ENCODE data around the gene SSR1. TPM values are rescaled to one million over a fixed set of nuclear protein-coding genes. Genes with fewer than 3 reads are reported as not detected.
A peak's percentile ranks its signal among the peaks of the same experiment; 100 is the strongest.

The SSR1 gene
- total RNA-seq, 1 donor from 2014 or later = 289 TPM

DNA sequence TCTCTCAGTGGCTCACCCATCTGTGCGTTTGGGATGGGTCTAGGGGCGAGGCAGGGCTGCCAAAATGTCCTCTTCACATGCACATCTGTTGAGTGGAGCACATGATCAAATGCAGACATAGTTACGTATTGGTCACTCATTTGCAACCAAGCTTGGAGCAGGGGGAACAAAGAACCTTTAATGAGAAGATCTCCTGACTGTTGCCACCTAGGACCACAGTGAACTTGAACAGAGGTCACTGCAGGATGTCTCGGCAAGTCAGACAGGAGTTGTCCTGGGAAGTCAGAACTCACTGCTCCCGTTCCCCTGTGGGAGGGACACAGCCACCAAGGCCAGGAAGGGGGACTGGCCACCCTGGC is 73.4 kb downstream of the SSR1 start:
- H2AFZ ChIP-seq (ENCODE audit: low read depth, low read length) = no peak overlapping the region
- no peak overlapping the region for H3K27ac Mint-ChIP-seq (ENCODE audit: unreplicated experiment)

DNA sequence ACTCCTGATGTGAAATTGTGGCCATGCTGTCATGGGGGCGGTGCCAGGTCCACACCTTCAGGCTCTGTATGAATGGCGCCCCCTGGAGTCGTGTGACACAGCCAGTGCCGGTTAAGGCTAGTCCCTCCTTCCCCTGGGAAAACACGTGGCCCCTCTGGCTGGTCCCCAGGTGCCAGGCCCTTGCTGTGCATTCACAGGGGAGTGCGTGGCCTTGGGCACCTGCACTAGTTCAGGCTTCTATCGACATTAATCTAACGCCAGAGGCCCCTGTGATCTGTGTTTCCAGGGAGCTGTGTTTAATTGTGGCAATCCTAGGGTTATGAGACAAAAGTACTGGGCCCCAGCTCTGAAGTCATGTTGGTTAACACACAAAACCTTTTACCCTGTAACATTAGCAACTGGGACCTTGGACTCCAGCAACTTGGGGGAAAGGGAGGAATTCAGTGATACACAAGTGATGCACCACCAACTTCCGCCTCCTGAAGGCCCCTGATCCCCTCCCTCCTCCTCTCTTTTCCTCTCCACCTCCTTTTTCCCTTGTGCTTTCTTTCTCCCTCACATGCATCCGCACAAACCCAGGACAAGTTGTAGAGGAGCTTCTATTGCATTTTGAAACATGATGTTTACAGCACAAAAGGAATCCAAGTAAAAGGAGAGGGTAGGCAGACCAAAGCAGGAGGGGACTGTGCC is 74.0 kb downstream of the SSR1 start:
- no peak for TF ChIP-seq EZH2 (IDR thresholded peaks at IDR 0.05; ENCODE audit: insufficient read depth, low read length)
- TF ChIP-seq, protein P1, sequence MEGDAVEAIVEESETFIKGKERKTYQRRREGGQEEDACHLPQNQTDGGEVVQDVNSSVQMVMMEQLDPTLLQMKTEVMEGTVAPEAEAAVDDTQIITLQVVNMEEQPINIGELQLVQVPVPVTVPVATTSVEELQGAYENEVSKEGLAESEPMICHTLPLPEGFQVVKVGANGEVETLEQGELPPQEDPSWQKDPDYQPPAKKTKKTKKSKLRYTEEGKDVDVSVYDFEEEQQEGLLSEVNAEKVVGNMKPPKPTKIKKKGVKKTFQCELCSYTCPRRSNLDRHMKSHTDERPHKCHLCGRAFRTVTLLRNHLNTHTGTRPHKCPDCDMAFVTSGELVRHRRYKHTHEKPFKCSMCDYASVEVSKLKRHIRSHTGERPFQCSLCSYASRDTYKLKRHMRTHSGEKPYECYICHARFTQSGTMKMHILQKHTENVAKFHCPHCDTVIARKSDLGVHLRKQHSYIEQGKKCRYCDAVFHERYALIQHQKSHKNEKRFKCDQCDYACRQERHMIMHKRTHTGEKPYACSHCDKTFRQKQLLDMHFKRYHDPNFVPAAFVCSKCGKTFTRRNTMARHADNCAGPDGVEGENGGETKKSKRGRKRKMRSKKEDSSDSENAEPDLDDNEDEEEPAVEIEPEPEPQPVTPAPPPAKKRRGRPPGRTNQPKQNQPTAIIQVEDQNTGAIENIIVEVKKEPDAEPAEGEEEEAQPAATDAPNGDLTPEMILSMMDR (IDR thresholded peaks at IDR 0.05; ENCODE audit: insufficient read depth, low read depth, low read length) = peak; percentile 61

More for the DNA sequence above, 73.4 kb downstream of the SSR1 start:
- H3K79me2 ChIP-seq (ENCODE audit: insufficient read depth, low read length) = peaks cover 29% of the 10 kb centered on the region
- no peak overlapping the region for H3K9ac ChIP-seq (ENCODE audit: low read length)
- Mint-ChIP-seq H3K4me3 (ENCODE audit: unreplicated experiment) (no peak overlapping the region), H3K4me1 (ENCODE audit: low read depth, unreplicated experiment) (peaks cover 27% of the 10 kb centered on the region), H3K27me3 (ENCODE audit: low read depth, unreplicated experiment) (no peaks in the 10 kb centered on the region), H3K9me3 (ENCODE audit: unreplicated experiment) (no peaks in the 10 kb centered on the region), H3K36me3 (ENCODE audit: low read depth, unreplicated experiment) (peaks cover 26% of the 10 kb centered on the region)
- no peak for DNase-seq (ENCODE audit: low read depth)
- no peak overlapping the region for H3K27ac ChIP-seq (ENCODE audit: low read depth, low read length)
- no peak overlapping the region for H3K4me2 ChIP-seq (ENCODE audit: low read length)
- no peaks in the 10 kb centered on the region for H3K27me3 ChIP-seq (ENCODE audit: insufficient read depth, low read length)
- peaks cover 8% of the 10 kb centered on the region for H3K36me3 ChIP-seq (ENCODE audit: insufficient read depth, low read length)
- peaks cover 52% of the 10 kb centered on the region for H4K20me1 ChIP-seq (ENCODE audit: insufficient read depth, low read length)
- no peaks in the 10 kb centered on the region for H3K9me3 ChIP-seq (ENCODE audit: insufficient read depth, low read depth, low read length)
- H3K4me3 ChIP-seq (ENCODE audit: insufficient read depth, low read depth, low read length) = no peak overlapping the region
- peaks cover 20% of the 10 kb centered on the region for H3K4me1 ChIP-seq (ENCODE audit: insufficient read depth, low read length)
- no peak for FAIRE-seq
- no peak for TF ChIP-seq EZH2 (IDR thresholded peaks at IDR 0.05; ENCODE audit: insufficient read depth, low read length)
- TF ChIP-seq, protein P1 (IDR thresholded peaks at IDR 0.05; ENCODE audit: insufficient read depth, low read depth, low read length) = no peak

DNA sequence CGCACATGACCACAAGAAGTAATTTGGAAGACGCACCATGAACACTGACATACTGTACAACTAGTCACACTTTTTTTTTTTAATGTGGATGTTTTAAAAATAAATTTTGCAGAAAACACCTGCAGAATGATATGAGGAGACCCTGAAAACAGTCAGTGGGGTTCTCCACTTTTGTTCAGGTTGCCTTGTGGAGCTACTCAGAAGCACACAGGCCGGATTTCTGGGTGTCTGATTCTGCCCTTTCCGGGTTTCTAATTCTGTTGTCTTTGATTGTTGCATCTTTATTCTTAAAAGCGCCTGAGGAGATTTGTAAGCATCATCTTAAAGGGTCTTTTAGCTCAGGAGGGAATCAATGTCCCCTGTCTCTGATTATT is 74.5 kb downstream of the SSR1 start:
- peaks cover 20% of the 10 kb centered on the region for H3K4me1 ChIP-seq (ENCODE audit: insufficient read depth, low read length)
- H3K36me3 ChIP-seq (ENCODE audit: insufficient read depth, low read length) = peaks cover 8% of the 10 kb centered on the region
- H3K27me3 Mint-ChIP-seq (ENCODE audit: low read depth, unreplicated experiment) = no peaks in the 10 kb centered on the region
- no peak overlapping the region for H3K27ac ChIP-seq (ENCODE audit: low read depth, low read length)
- H3K27ac Mint-ChIP-seq (ENCODE audit: unreplicated experiment) = no peak overlapping the region
- H3K9ac ChIP-seq (ENCODE audit: low read length) = no peak overlapping the region
- peaks cover 33% of the 10 kb centered on the region for H3K79me2 ChIP-seq (ENCODE audit: insufficient read depth, low read length)
- H4K20me1 ChIP-seq (ENCODE audit: insufficient read depth, low read length) = peaks cover 60% of the 10 kb centered on the region
- peaks cover 25% of the 10 kb centered on the region for H3K4me1 Mint-ChIP-seq (ENCODE audit: low read depth, unreplicated experiment)
- no peaks in the 10 kb centered on the region for H3K27me3 ChIP-seq (ENCODE audit: insufficient read depth, low read length)
- no peaks in the 10 kb centered on the region for H3K9me3 ChIP-seq (ENCODE audit: insufficient read depth, low read depth, low read length)
- no peak overlapping the region for H3K4me3 Mint-ChIP-seq (ENCODE audit: unreplicated experiment)
- no peak overlapping the region for H2AFZ ChIP-seq (ENCODE audit: low read depth, low read length)
- peaks cover 28% of the 10 kb centered on the region for H3K36me3 Mint-ChIP-seq (ENCODE audit: low read depth, unreplicated experiment)
- FAIRE-seq (no peak), DNase-seq (ENCODE audit: low read depth) (no peak)
- H3K9me3 Mint-ChIP-seq (ENCODE audit: unreplicated experiment) = no peaks in the 10 kb centered on the region
- no peak overlapping the region for H3K4me3 ChIP-seq (ENCODE audit: insufficient read depth, low read depth, low read length)
- TF ChIP-seq EZH2 (IDR thresholded peaks at IDR 0.05; ENCODE audit: insufficient read depth, low read length) = no peak
- TF ChIP-seq, protein P1 (IDR thresholded peaks at IDR 0.05; ENCODE audit: insufficient read depth, low read depth, low read length) = no peak
- H3K4me2 ChIP-seq (ENCODE audit: low read length) = no peak overlapping the region

More for the DNA sequence above, 74.0 kb downstream of the SSR1 start:
- H3K9me3 ChIP-seq (ENCODE audit: insufficient read depth, low read depth, low read length) = no peaks in the 10 kb centered on the region
- H3K27ac ChIP-seq (ENCODE audit: low read depth, low read length) = no peak overlapping the region
- peaks cover 32% of the 10 kb centered on the region for H3K79me2 ChIP-seq (ENCODE audit: insufficient read depth, low read length)
- H3K36me3 Mint-ChIP-seq (ENCODE audit: low read depth, unreplicated experiment) = peaks cover 28% of the 10 kb centered on the region
- H3K27me3 ChIP-seq (ENCODE audit: insufficient read depth, low read length) = no peaks in the 10 kb centered on the region
- peaks cover 8% of the 10 kb centered on the region for H3K36me3 ChIP-seq (ENCODE audit: insufficient read depth, low read length)
- DNase-seq (ENCODE audit: low read depth) (peak; percentile 49), FAIRE-seq (no peak)
- peaks cover 20% of the 10 kb centered on the region for H3K4me1 ChIP-seq (ENCODE audit: insufficient read depth, low read length)
- no peak overlapping the region for H3K4me2 ChIP-seq (ENCODE audit: low read length)
- H3K27me3 Mint-ChIP-seq (ENCODE audit: low read depth, unreplicated experiment) = no peaks in the 10 kb centered on the region
- H3K4me1 Mint-ChIP-seq (ENCODE audit: low read depth, unreplicated experiment) = peaks cover 28% of the 10 kb centered on the region
- H3K4me3 ChIP-seq (ENCODE audit: insufficient read depth, low read depth, low read length) = no peak overlapping the region
- peaks cover 55% of the 10 kb centered on the region for H4K20me1 ChIP-seq (ENCODE audit: insufficient read depth, low read length)
- H3K4me3 Mint-ChIP-seq (ENCODE audit: unreplicated experiment) = no peak overlapping the region
- H3K9ac ChIP-seq (ENCODE audit: low read length) = no peak overlapping the region
- no peaks in the 10 kb centered on the region for H3K9me3 Mint-ChIP-seq (ENCODE audit: unreplicated experiment)
- no peak overlapping the region for H2AFZ ChIP-seq (ENCODE audit: low read depth, low read length)
- no peak overlapping the region for H3K27ac Mint-ChIP-seq (ENCODE audit: unreplicated experiment)

Data from astrocyte (in vitro differentiated cells and primary cell).